Middle frontal gyrus (tissue), 1 donor: Measurements from ENCODE around the gene NEAT1.

ENCODE experiments used
- DNase-seq: peaks from one replicate; pipeline ENCODE4 v3.0.0-alpha.2; 2015; ENCODE audit warnings: low spot score; ENCODE audit errors: extremely low spot score

NEAT1 gene

GRCh38 chr11:65421794-65422632 is 585 bp upstream of the NEAT1 start:
- peak; percentile 90 for DNase-seq

GRCh38 chr11:65423516-65424204 is 1.1 kb downstream of the NEAT1 start:
- DNase-seq: no peak

- no peak for DNase-seq
Observed at GRCh38 chr11:65424205-65425104, 1.9 kb downstream of the NEAT1 start.

GRCh38 chr11:65425105-65425970 is 2.7 kb downstream of the NEAT1 start:
- DNase-seq: peak; percentile 54

DNA sequence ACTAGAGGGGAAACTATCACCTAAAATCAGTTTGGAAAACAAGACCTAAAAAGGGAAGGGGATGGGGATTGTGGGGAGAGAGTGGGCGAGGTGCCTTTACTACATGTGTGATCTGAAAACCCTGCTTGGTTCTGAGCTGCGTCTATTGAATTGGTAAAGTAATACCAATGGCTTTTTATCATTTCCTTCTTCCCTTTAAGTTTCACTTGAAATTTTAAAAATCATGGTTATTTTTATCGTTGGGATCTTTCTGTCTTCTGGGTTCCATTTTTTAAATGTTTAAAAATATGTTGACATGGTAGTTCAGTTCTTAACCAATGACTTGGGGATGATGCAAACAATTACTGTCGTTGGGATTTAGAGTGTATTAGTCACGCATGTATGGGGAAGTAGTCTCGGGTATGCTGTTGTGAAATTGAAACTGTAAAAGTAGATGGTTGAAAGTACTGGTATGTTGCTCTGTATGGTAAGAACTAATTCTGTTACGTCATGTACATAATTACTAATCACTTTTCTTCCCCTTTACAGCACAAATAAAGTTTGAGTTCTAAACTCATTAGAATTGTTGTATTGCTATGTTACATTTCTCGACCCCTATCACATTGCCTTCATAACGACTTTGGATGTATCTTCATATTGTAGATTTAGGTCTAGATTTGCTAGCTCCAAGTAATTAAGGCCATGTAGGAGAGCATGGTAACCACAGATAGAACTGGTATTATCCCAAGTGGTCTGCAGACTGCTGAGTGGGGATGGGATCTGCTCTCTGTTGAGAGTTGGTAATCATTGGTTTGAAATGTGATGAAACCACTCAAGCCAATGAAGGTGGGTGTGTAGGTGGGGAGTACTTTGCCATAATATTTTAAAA is 3.6 kb downstream of the NEAT1 start:
- no peak for DNase-seq

- DNase-seq: no peak
Observed at GRCh38 chr11:65426839-65427690, 4.5 kb downstream of the NEAT1 start.

- no peak for DNase-seq
Observed at GRCh38 chr11:65427691-65428577, 5.3 kb downstream of the NEAT1 start.

GRCh38 chr11:65428578-65429067 is 6.0 kb downstream of the NEAT1 start:
- no peak for DNase-seq

DNA sequence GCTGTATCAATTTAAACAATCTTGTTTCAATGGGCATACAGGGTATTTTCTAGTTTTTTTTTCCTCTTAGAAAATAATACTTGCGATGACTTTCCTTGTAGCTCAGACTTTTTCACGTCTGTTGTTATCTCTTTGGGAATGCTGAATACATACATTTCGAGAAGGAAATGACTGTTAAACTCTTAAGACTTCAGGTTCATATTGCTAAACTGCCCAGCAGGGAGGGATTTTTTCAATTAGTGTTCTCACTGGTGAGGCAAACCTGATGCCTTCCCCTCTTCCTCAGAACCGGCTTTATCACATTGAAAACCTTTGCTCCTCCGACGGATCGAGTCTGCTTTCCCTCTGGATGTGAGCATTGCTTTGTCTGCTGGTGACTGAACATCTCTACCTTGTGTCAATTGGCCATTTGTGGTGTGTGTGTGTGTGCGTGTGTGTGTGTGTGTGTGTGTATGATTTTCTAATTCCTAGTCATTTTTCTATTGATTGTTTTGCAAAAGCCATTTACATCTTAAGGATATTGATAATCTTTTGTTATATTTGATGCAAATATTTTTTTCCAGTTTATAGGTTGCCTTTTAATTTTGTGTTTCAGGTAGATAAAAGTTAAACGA is 6.6 kb downstream of the NEAT1 start:
- DNase-seq: no peak

DNA sequence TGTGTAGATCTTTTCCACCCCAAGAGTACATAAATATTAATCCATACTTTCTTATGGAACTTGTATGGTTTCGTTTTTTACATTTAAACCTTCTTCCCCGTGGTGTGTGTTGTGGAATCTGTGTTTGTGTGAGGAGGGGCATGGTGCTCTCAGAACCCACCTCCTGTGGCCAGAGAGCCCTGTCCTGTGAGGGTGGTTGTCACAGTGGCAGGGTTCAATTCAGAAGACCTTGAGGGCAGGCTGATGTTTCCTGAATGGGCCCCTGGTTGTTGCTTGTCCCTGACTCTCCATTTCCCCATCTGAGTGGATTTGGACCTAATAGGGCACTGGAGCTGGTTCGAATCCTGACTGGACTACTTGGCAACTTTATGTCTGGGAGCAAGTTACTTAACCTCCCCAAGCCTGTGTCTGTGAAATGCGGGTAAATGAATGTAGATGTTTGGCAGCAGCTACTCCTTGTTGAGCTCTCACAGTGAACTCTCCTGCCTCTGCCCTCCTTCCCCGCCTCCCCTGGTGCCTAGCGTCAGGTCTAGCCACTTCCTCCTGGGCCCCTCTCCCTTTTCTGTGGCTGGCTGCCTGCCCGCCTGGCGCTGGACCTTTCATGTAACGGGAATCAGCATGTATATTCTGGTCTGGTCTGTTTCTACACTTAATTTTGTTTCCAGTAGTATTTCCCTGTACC is 7.3 kb downstream of the NEAT1 start:
- no peak for DNase-seq

- DNase-seq: no peak
Observed at GRCh38 chr11:65430406-65431217, 8.0 kb downstream of the NEAT1 start.

DNA sequence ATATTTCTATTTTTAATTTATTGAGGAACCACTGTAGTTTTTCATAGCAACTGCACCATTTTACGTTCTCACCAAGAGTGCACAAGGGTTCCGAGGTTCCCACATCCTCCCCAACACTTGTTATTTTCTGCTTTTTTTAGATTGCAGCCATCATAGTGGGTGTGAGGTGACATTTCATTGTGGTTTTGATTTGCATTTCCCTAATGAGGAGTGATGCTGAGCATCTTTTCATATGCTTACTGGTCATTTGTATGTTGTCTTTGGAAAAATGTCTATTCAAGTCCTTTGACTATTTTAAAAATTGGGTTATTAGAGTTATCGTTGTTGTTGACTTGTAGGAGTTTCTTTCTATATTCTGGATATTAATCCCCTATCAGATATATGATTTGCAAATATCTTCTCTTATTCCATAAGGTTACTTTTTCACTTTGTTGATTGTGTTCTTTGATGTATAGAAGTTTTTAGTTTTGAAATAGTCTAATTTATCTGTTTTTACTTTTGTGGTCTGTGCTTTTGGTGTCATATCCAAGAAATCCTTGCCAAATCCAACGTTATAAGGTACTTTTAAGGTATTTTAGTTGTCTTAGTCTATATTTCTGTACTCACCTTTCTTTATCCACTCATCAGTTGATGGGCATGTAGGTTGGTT is 9.0 kb downstream of the NEAT1 start:
- DNase-seq: no peak

GRCh38 chr11:65432100-65432650 is 9.6 kb downstream of the NEAT1 start:
- no peak for DNase-seq

DNA sequence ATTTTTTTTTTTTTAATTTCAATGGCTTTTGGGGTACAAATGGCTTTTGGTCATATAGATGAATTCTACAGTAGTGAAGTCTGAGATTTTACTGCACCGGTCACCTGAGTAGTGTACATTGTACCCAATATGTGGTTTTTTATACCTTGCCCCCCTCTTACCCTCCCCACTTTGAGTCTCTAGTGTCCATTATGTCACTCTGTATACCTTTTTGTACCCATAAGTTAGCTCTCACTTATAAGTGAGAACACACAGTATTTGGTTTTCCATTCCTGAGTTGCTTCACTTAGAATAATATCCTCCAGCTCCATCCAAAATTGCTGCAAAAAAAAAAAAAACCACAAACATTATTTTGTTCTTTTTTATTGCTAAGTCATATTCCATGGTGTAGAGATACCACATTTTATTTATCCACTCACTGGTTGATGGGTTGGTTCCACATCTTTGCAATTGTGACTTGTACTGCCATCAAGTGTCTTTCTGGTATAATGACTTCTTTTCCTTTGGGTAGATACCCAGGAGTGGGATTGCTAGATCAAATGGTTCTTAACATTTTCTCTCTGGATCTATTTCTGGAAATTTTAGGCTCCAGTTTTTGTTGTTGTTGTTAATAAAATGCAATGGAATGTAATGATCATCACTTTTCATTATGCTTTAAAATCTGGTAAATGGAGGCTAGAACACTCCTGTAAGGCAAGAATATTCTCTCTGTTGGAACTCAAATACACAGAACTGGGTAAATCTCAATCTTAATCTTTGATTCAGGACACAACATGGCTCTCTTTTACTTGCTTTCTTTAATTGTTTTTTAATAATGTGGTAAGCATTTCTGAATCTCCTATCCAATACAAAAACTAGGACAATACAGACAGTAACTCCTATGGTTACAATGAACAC is 10.3 kb downstream of the NEAT1 start:
- no peak for DNase-seq
